DOHH2 (cell line): ENCODE results near the gene RBM33.

Experiments
- EZH2phosphoT487 ChIP-seq: fragments of 200-600 bp; sonication (generic); IDR thresholded peaks from 2 replicates; pipeline ENCODE4 v1.6.1; 2017; ENCODE audit warnings: borderline replicate concordance, mild to moderate bottlenecking, antibody characterized with exemption, low read length, moderate library complexity, mixed read lengths
- TF ChIP-seq, protein P1 (sequence below): fragments of 200-600 bp; sonication (generic); IDR thresholded peaks from one replicate; pipeline ENCODE4 v1.5.1; 2014; ENCODE audit warnings: antibody characterized with exemption, mild to moderate bottlenecking, low read depth, low read length; ENCODE audit not compliant: poor library complexity, severe bottlenecking

- TF ChIP-seq, protein P1, sequence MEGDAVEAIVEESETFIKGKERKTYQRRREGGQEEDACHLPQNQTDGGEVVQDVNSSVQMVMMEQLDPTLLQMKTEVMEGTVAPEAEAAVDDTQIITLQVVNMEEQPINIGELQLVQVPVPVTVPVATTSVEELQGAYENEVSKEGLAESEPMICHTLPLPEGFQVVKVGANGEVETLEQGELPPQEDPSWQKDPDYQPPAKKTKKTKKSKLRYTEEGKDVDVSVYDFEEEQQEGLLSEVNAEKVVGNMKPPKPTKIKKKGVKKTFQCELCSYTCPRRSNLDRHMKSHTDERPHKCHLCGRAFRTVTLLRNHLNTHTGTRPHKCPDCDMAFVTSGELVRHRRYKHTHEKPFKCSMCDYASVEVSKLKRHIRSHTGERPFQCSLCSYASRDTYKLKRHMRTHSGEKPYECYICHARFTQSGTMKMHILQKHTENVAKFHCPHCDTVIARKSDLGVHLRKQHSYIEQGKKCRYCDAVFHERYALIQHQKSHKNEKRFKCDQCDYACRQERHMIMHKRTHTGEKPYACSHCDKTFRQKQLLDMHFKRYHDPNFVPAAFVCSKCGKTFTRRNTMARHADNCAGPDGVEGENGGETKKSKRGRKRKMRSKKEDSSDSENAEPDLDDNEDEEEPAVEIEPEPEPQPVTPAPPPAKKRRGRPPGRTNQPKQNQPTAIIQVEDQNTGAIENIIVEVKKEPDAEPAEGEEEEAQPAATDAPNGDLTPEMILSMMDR = no peak
- TF ChIP-seq EZH2phosphoT487 = no peak
Measured at GRCh38 chr7:155660758-155661093, 16.3 kb downstream of the RBM33 start.
